Testis (tissue), 2 donors: ENCODE measurements around the gene CYP21A2.

ENCODE experiments used
- CTCF ChIP-seq, 3 experiments: fragments of 450-650 bp in 2 of 3; fragments of 200-600 bp in 1 of 3; sonication (generic) in 1 of 3; IDR thresholded peaks; one replicate each; pipeline ENCODE4 v1.5.1; 2016 to 2019; ENCODE audit warnings: antibody characterized with exemption in 3 of 3, mild to moderate bottlenecking in 2 of 3, moderate library complexity in 1 of 3
- POLR2A ChIP-seq: fragments of 450-650 bp; IDR thresholded peaks from one replicate; pipeline ENCODE4 v1.6.1; 2017; ENCODE audit warnings: antibody characterized with exemption, mild to moderate bottlenecking, moderate library complexity

- TF ChIP-seq CTCF (IDR thresholded peaks at IDR 0.05) (no peak), POLR2A (no peak)
These were observed 47.7 kb downstream of the CYP21A2 start for GRCh38 chr6:32085759-32086459.
